ENCODE measurements around the gene GRIK1.

DNA sequence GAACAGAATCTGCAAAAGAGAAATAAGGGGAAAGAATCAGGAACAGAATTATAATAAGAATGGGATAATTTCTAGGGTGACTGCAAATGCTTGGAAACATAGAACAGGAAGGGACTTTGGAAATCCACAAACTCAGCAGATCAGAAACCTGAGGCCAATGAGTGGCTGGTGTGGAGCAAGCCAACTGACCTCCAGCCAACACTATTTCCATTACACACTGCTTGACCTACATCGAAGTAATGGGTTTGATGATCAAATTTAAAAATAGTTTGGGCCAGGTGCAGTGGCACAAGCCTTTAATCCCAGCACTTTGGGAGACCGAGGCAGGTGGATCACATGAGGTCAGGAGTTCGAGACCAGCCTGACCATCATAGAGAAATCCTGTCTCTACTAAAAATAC is 284.9 kb downstream of the GRIK1 start:
- no peak for TF ChIP-seq CTCF (IDR thresholded peaks at IDR 0.05)
- TF ChIP-seq EZH2 (IDR thresholded peaks at IDR 0.05; ENCODE audit: borderline replicate concordance, insufficient read depth, low read depth, low read length, poor library complexity, severe bottlenecking): no peak
